Endometrial microvascular endothelial cells (primary cell): ENCODE results near the gene APOF. TPM values are rescaled to one million over a fixed set of nuclear protein-coding genes. Genes with fewer than 3 reads are reported as not detected.
"Not testable (repeated sequence)": the region's sequence is repeated elsewhere in the genome, so short reads cannot be mapped to it uniquely, and the experiment has no call there.

Experiments used
- in situ Hi-C: cut with HindIII; loops from 2 replicates; pipeline ENCODE4 v1.10.0; 2017; ENCODE audit warnings: low sequenced_read_pairs, low pct_unique_long_range_greater_than_20kb; ENCODE audit errors: inconsistent ontology term
- total RNA-seq: library from RNA; depleted of rRNA; stranded (reverse); fragments of >200 nt; gene quantifications from one replicate; pipeline ENCODE4 v1.2.3, GENCODE V29; 2015; ENCODE audit errors: inconsistent ontology term

Gene APOF
- total RNA-seq, 1 donor from 2014 or later = not detected

DNA sequence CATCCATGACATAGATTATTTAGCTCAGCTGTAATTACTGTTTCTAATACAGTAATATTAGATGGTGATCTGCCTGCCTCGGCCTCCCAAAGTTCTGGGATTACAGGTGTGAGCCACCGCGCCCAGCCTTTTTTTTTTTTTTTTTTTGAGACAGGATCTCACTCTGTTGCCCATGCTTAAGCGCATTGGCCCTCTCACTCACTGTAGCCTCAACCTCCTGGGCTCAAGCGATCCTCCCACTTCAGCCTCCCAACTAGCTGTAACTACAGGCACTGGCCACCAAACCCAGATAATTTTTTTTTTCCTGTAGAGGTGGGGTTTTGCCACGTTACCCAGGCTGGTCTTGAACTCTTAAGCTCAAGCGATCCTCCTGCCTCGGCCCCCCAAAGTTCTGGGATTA, 27.1 kb downstream of the APOF start:
- in situ Hi-C loops = not testable (repeated sequence)

DNA sequence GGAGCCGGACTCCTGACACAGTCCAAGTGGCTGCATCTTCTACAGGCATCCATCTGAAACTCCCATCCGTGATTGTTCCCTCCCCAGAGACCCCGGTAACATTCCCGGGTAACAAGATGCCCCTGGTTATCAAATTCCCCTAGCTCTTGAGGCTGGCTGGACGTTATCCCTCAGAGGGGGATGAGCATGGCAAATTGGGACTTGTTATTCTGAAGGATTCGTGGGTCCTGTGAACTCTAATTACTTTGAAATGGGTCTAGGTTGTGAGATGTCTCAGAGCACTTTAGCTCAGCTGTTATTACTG, 28.2 kb downstream of the APOF start:
- in situ Hi-C loops = no loop called here

DNA sequence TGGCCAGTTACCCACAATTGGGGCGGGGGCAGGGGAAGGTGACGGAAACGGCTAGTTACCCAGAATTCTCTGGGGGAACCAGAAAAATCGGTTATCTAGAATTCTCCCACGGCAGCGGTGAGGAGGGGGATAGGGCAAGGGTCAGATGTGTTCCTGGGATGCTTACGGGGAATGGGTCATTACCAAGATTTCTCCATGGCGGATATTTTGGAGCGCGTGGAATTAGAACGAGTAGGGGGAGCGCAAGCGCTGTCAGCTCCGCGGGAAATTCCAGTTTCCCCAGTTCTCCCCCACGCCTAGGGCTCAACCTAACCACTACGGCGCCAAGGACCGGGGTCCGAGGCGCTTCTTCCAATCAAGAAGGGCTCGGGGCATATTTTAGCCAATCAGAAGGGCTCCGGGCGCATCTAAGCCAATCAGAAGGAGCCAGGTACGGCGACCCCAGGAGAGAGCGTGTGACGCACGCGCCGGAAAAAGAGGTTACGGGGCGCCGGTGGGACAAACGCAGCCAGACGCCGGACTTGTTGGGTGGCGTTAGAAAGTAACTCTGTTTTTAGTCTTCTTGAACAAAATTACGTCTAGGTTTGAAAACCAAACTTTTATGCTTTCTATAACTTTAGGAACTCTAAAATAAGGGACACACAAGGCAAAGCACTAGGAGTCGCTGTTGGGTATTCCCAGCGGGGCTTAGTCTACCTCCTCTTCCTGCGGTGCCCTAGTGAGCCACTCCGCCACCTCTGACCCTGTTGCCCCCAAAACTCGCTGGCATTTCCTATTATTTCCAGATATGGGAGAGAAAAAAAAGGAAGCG, 28.8 kb downstream of the APOF start, which contains the start of gene PAN2:
Gene PAN2 (minus strand): TSS at position 322 of the 811 bp plus-strand sequence. CDS start 906 bp downstream, outside the sequence.
- in situ Hi-C loops = no loop called here

DNA sequence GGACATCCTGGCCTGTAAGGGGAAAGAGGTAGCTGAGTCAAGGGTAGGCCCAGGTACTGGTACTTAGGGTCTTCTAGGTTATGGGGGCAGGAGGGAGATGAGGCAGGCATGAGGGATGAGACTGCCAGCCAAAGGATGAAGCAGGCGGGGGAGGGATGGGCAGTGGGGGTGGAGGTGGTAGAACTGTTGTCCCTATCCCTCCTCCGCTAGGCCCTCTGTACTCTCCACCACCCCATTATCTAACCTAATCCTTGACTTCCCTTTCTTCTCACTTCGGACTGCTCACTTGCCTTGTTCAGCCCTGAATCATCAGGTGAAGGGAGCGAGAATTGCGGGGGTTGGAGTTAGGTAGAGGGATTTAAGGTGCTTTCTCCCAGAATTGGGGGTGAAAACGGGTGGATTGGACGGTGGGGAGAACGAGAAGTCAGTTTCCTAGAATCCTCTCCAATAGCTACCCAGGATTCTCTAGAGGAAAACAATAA, 29.4 kb downstream of the APOF start:
- in situ Hi-C loops = no loop called here

DNA sequence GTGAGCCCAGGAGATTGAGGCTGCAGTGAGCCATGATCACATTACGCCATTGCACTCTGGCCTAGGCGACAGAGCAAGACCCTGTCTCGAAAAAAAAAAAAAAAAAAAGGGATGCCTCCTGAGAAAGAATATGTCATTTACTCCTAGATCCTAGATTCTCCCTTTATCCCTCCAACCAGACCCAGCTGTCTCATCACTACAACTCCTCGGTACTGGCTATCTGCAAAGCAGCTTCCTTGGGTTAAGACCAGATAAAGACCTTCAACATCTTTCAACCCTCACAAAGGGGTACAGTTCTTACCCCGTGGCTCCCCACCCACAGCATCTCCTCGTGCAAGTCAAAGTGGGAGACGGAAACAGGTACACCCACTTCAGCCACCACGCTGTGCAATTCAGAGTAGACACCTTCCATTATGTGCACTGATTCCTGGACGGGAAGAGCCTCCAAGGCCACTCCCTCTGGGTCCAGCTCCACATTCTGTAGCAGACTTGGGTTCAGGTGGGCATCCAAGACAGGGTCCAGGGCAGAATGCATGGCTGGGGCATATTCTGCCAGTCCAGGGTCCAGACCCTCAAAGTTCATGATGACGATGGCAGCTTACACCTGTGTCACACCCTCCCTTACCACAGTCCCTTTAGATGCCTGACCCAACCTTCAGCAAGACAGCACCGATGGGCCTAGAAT, 30.0 kb downstream of the APOF start:
- in situ Hi-C loops = no loop called here

DNA sequence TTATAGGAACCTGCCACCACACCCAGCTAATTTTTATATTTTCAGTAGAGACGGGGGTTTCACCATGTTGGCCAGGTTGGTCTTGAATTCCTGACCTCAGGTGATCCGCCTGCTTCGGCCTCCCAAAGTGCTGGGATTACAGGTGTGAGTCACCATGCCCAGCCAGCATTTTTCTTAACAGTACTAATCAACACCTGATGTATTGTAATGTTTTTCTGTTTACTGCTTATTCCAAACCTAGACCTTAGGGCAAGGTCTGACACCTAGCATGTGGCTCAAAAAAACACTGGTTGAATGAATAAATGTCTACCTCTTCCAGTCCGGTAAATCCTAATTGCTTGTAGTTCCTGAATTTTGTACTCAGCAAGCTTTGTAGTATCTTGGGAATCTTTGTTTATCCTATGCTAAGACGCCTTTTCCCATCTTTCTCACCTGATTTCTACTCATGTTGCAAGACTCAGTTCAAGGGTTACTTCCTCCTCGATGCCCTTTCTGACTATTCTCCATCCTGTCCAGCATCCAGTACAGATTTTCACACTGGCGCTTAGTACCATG, 31.6 kb downstream of the APOF start:
- in situ Hi-C loops = no loop called here

DNA sequence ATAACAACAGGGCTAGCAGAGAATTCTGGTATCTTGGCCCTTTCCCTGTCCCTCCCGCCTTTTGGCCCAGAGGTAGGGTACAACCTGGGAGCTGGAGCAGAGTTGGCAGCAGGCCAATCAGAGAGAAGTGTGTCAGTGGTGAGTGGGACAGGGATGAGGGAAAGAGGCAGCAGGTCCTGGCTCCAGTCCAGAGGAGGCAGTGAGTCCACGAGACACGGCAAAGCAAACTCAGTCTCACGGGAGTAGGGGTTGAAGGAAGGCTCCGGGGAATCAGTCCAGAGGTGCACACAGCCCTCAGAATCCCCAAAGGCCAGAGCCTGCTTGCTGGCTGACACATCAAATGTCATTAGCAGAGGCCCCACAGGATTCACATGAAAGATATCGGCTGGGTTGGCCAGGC, 36.1 kb downstream of the APOF start:
- in situ Hi-C loops = no loop called here

DNA sequence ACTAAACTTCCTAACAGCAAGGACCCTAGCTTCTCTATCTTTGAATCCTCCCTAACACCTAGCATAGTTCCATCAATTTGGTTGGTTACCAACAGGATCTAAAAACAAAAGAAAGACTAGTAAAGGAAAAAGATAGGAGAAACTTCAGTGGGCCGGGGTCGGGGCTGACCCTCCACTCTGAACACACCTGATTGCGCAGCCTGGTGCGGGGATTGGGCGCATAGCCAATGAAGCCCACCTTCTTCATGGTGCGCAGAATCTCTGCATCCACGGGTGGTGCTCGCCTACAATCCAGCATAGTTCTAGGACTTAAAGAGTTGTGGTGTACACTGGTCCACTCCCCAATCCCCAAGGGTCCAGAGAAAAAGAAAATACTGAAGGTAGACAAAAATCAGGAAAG, 36.5 kb downstream of the APOF start:
- in situ Hi-C loops = no loop called here

DNA sequence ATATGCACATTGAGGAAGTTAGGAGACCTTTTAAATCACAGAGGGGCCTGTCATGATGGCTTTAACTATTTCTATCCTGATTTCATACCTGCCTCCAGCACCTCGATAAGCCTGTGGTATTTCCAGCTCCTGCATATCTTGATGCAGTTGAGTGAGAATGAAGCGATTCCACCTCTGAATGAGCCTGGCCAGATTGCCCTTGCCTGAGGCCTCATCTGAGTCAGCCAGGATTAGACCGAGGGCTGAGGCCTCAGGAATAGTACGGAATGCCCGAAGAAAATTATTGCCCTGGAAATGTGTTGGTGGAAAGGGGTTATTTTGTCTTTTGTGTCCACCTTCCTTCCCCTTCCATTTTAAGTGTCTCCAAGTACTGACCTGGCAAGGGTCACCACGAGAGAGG, 38.5 kb downstream of the APOF start:
- in situ Hi-C loops = no loop called here

DNA sequence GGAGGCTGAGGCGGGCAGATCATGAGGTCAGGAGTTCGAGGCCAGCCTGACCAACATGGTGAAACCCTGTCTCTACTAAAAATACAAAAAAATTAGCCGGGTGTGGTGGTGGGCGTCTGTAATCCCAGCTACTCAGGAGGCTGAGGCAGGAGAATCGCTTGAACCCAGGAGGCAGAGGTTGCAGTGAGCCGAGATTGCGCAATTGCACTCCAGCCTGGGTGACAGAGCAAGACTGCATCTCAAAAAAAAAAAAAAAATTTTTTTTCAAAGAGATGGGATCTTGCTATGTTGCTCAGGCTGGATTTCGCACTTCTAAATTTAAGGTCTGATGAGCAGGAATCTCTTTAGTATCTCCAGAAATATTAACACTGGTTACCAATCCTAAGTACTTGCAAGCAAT, 41.0 kb downstream of the APOF start:
- in situ Hi-C loops = not testable (repeated sequence)

DNA sequence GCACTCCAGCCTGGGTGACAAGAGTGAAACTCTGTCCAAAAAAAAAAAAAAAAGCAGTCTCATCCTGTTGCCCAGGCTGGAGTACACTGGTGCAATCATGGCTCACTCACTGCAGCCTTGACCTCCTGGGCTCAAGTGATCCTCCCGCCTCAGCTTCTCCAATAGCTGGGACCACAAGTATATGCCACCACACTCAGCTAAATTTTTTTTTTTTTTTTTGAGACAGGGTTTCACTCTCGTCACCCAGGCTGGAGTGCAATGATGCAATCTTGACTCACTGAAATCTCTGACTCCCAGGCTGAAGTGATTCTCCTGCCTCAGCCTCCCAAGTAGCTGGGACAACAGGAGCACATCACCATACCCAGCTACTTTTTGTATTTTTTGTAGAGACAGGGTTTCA, 41.6 kb downstream of the APOF start:
- in situ Hi-C loops = no loop called here

DNA sequence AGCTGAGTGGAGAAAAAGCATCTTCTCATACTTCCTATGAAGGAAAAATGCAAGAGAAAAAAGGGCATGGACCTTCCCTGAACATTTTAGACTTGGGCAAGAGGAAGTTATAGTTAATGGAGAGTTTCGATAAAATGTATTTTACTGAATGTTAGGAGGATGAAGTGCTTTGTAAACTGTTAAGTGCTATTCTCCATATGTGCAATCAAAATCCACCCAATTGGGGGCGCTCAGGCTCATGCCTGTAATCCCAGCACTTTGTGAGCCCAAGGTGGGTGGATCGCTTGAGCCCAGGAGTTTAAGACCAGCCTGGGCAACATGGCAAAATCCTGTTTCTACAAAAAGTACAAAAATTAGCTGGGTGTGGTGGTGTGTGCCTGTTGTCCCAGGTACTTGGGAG, 45.0 kb downstream of the APOF start:
- in situ Hi-C loops = no loop called here

DNA sequence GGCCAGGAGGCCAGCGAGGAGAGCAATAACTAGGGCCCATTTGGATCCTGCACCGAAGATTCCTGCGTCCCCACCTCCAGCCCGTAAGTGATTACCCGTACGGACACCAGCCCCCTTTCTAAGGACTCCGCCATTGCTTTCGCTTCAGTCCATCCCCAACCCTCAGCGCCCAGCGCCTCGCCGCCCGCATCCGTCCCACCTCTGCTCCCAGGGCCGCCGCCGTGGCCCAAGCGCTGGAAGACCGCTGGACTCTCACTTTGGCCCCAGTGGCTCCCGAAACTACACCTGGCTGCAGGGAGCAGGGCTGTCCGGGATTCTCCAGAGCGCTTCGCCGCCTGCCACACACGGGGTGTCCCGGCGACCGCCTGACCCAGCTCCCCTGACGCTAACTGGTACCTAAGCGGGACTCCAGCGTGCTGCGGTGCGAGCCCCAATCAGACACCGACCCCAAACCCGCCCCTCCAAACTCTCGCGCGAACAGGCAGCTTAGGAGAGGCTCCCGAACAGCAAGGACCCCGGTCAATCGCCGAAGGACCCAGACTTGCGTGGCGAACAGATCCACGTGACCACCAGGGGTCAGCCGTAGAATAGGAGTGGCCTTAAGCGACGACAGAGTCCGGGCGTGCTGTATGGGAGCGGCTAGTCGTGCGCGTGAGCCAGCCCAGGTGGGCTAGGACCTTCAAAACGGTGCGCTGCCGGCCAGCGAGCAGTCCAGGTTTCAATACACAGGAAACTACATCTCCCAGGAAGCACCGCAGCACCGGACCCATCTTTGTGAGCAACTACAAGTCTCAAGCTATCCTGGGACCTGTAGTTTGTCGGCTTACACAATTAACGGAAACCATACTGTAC, 46.8 kb downstream of the APOF start, which contains the start of gene CNPY2:
Gene CNPY2 (minus strand): TSS at position 367 of the 852 bp plus-strand sequence. CDS start 771 bp downstream, outside the sequence.
- in situ Hi-C loops = no loop called here

DNA sequence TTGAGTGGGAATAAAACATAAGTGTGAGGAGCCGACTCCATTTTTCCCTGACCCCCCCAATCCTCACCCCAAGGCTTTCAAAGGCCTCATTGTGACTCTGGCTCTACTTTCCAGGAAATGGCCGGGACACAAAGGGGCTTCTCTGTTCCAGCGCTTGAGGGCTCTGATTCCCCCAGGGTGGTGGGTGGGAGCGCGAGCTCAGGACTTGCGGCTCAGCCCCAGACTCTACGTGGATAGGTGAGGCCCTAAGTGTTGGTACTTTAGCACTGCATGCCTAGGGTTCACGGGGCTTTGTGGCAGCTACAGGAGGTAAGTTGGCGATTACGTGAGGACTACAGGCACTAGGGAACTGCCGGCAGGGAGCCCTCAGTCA, 47.4 kb downstream of the APOF start:
- in situ Hi-C loops = no loop called here

DNA sequence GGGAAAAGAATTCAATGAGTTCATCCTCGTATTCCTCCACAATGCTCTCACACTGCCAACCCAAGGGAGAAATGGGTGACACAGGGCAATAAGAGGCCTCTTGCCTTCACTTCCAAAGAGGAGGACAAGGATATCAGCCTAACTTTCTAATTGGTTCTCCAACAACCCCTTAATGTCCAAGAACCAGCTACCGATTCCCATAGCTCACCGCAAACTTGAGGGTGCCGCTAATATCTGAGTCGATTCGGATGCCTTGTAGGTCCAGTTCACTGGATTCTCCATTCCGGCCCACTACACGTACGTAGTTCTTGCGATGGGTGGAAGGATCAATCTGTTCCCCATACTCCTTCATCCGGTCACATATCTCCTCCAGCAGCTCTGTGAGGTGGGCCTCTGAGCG, 51.7 kb downstream of the APOF start:
- in situ Hi-C loops = no loop called here
